ENCODE results near the gene RHOT1.

DNA sequence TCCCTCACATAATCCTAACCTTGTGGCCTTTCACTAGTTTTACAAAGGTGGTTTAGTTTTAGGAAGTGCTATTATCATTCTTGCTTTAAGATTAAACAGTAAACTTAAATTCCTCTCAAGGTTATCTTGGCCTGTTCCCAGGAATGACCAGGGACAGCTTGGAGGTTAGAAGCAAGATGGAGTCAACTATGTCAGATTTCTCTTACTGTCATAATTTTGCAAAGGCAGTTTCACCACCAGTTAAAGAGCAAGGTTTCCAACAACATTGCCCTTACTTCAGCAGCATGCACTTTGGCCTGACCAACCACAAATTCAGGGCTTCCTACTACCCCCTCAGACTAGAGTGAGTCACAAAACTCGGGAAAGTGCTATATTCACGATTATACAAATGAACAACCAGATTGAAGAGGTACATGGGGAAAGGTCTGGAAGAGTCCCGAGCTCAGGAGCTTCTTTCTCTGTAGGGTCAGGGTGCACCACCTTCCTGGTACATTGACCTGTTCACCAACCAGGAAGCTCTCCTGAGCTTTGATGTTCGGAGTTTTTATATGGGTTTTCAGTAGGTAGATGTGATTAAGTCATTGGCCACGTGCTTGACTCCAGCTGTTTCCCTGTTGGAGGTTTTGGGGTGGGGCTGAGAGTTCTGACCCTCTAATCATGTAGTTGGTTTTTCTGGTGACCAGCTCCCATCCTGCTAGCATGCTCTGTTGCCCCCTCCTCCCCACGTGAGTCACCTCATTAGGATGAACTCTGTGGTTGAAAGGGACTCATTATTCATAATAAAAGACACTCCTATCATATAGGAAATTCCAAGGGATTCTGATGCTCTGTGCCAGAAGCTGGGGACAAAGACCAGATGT is 19.4 kb downstream of the RHOT1 start:
- TF ChIP-seq POLR2AphosphoS5 (IDR thresholded peaks at IDR 0.05; ENCODE audit: low read depth, low read length) (no peak), TAF1 (IDR thresholded peaks at IDR 0.05; ENCODE audit: borderline replicate concordance, insufficient read depth, low read length) (no peak), FOXP2 (optimal IDR thresholded peaks at IDR 0.05; ENCODE audit: borderline replicate concordance, extremely low read depth, extremely low read length, insufficient read depth) (no peak), SIN3A (IDR thresholded peaks at IDR 0.05; ENCODE audit: borderline replicate concordance, insufficient read depth, low read length) (no peak)
- TF ChIP-seq, protein P1, sequence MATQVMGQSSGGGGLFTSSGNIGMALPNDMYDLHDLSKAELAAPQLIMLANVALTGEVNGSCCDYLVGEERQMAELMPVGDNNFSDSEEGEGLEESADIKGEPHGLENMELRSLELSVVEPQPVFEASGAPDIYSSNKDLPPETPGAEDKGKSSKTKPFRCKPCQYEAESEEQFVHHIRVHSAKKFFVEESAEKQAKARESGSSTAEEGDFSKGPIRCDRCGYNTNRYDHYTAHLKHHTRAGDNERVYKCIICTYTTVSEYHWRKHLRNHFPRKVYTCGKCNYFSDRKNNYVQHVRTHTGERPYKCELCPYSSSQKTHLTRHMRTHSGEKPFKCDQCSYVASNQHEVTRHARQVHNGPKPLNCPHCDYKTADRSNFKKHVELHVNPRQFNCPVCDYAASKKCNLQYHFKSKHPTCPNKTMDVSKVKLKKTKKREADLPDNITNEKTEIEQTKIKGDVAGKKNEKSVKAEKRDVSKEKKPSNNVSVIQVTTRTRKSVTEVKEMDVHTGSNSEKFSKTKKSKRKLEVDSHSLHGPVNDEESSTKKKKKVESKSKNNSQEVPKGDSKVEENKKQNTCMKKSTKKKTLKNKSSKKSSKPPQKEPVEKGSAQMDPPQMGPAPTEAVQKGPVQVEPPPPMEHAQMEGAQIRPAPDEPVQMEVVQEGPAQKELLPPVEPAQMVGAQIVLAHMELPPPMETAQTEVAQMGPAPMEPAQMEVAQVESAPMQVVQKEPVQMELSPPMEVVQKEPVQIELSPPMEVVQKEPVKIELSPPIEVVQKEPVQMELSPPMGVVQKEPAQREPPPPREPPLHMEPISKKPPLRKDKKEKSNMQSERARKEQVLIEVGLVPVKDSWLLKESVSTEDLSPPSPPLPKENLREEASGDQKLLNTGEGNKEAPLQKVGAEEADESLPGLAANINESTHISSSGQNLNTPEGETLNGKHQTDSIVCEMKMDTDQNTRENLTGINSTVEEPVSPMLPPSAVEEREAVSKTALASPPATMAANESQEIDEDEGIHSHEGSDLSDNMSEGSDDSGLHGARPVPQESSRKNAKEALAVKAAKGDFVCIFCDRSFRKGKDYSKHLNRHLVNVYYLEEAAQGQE (IDR thresholded peaks at IDR 0.05; ENCODE audit: insufficient read depth in 1 of 2, low read depth in 2 of 2, low read length in 2 of 2): no peak

Data from PFSK-1 (cell line).